Parathyroid adenoma (tissue), 2 donors: ENCODE results near the gene HADHA.

ENCODE experiments used
- H2AFZ ChIP-seq: fragments of 300-600 bp; sonication (generic); one replicate; pipeline ENCODE4 v1.7.0; 2017; ENCODE audit warnings: antibody characterized with exemption, mild to moderate bottlenecking
- H3K27ac ChIP-seq: fragments of 300-600 bp; sonication (generic); one replicate; pipeline ENCODE4 v1.7.0; 2017
- H3K27me3 ChIP-seq: fragments of 300-600 bp; sonication (generic); one replicate; pipeline ENCODE4 v1.7.0; 2017; ENCODE audit warnings: low read length; ENCODE audit not compliant: control insufficient read depth, insufficient read depth
- H3K36me3 ChIP-seq: fragments of 300-600 bp; sonication (generic); one replicate; pipeline ENCODE4 v1.7.0; 2017; ENCODE audit warnings: low read length; ENCODE audit not compliant: control insufficient read depth, insufficient read depth
- H3K4me1 ChIP-seq: fragments of 300-600 bp; sonication (generic); one replicate; pipeline ENCODE4 v1.7.0; 2017; ENCODE audit warnings: control low read depth
- H3K4me2 ChIP-seq: fragments of 300-600 bp; sonication (generic); one replicate; pipeline ENCODE4 v1.7.0; 2017; ENCODE audit warnings: low read length
- H3K4me3 ChIP-seq: fragments of 300-600 bp; sonication (generic); one replicate; pipeline ENCODE4 v1.7.0; 2017; ENCODE audit warnings: low read depth, low read length
- H3K79me2 ChIP-seq: fragments of 300-600 bp; sonication (generic); one replicate; pipeline ENCODE4 v1.7.0; 2017; ENCODE audit warnings: control low read depth
- H3K9ac ChIP-seq: fragments of 300-600 bp; sonication (generic); one replicate; pipeline ENCODE4 v1.7.0; 2017; ENCODE audit warnings: mild to moderate bottlenecking
- H3K9me3 ChIP-seq: fragments of 300-600 bp; sonication (generic); one replicate; pipeline ENCODE4 v1.7.0; 2017; ENCODE audit warnings: low read length; ENCODE audit not compliant: control insufficient read depth
- CTCF ChIP-seq: fragments of 300-600 bp; sonication (generic); IDR thresholded peaks from one replicate; pipeline ENCODE4 v1.7.0; 2017; ENCODE audit warnings: antibody characterized with exemption, mild to moderate bottlenecking
- donor health status: primary hyperparathyroidism.

HADHA gene

DNA sequence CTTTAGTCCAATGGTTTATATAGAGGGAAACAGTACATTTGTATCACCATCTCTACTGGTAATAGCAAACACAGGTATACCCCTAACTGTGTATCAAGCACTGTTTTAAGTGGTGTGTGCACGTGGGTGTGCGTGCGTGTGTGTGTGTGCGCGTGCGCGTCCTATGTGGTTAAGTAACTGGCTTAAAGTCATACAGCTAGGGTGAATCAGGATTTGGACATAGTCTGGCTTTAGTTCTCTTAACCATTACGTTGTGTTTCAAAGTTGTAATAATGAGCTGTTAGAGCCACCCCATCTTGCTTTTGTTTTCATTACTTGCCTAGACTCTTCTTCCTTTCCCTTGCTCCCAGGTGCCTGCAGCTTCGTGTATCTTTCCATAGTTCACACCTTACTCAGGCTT is 2.4 kb upstream of the HADHA start:
- Histone ChIP-seq H3K36me3 (no peaks in the 10 kb centered on the region), H3K4me1 (peaks cover 6% of the 10 kb centered on the region), H2AFZ (no peak overlapping the region)

GRCh38 chr2:26245810-26246209 is 1.4 kb upstream of the HADHA start:
- H3K4me3 ChIP-seq, result peak overlapping the region; percentile 91
- no peaks in the 10 kb centered on the region for H3K27me3 ChIP-seq
- H3K9ac ChIP-seq, result no peak overlapping the region
- H3K4me2 ChIP-seq, result peak overlapping the region; percentile 73
- no peaks in the 10 kb centered on the region for H3K36me3 ChIP-seq
- no peak overlapping the region for H2AFZ ChIP-seq
- peaks cover 60% of the 10 kb centered on the region for H3K79me2 ChIP-seq
- peaks cover 11% of the 10 kb centered on the region for H3K4me1 ChIP-seq
- no peaks in the 10 kb centered on the region for H3K9me3 ChIP-seq
- H3K27ac ChIP-seq, result peak overlapping the region; percentile 98
- TF ChIP-seq CTCF, result no peak

More for the DNA sequence above, 2.4 kb upstream of the HADHA start:
- H3K9me3 ChIP-seq, result no peaks in the 10 kb centered on the region
- no peak overlapping the region for H3K9ac ChIP-seq
- no peak overlapping the region for H3K27ac ChIP-seq
- H3K79me2 ChIP-seq, result peaks cover 68% of the 10 kb centered on the region
- TF ChIP-seq CTCF, result no peak
- H3K4me3 ChIP-seq, result no peak overlapping the region
- peak overlapping the region; percentile 73 for H3K4me2 ChIP-seq
- H3K27me3 ChIP-seq, result no peaks in the 10 kb centered on the region

- peak overlapping the region; percentile 73 for H3K4me2 ChIP-seq
- no peak for TF ChIP-seq CTCF
- no peaks in the 10 kb centered on the region for H3K9me3 ChIP-seq
- H3K4me1 ChIP-seq, result peaks cover 16% of the 10 kb centered on the region
- H3K27ac ChIP-seq, result peak overlapping the region; percentile 98
- peak overlapping the region; percentile 73 for H2AFZ ChIP-seq
- no peaks in the 10 kb centered on the region for H3K27me3 ChIP-seq
- peak overlapping the region; percentile 91 for H3K4me3 ChIP-seq
- no peaks in the 10 kb centered on the region for H3K36me3 ChIP-seq
- peak overlapping the region; percentile 85 for H3K9ac ChIP-seq
- peaks cover 62% of the 10 kb centered on the region for H3K79me2 ChIP-seq
Observed at GRCh38 chr2:26245231-26245732, 850 bp upstream of the HADHA start.

DNA sequence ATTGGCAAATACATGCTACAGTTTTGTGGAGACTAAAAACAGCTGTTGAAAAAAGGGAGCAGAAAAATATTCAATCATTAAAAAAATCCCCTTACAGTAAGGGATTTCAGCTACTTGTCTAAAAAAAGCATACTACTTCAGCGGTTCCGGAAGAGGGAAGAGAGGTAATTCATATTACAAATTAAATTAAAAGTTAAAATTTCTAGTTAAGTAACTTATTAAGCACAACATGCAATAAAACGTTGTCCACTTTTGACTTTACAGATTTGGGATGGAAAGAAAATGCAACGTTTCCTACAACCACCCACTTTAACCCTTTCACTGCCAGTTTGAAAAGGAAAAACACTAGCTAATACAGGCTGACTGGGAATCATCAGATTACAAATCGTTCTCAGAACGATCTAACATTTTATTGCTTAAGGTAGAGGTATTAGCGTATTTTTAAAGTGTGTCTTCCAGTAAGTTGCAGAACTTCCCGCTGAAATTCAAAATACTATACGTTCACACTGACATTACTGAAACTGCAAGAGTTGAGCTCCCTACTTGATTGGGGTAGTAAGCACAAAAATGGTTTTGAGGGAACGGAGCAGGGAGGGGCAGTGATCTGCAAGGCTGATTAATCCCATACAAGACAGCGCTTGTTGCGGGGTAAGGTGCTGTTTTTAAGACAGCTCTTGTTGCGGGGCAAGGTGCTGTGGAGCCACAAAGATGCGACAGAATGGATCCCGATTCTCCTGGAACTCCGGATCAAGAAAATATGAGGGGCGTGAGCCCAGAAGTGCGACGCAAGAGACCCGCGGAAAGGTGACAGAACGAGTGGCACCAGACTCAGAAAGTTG is 743 bp downstream of the HADHA start:
- H3K9ac ChIP-seq, result peak overlapping the region; percentile 2
- H3K9me3 ChIP-seq, result no peaks in the 10 kb centered on the region
- H3K4me3 ChIP-seq, result peak overlapping the region; percentile 91
- peak overlapping the region; percentile 92 for H3K4me2 ChIP-seq
- H3K79me2 ChIP-seq, result peaks cover 50% of the 10 kb centered on the region
- H3K27ac ChIP-seq, result peak overlapping the region; percentile 98
- H3K36me3 ChIP-seq, result no peaks in the 10 kb centered on the region
- no peaks in the 10 kb centered on the region for H3K27me3 ChIP-seq
- no peak for TF ChIP-seq CTCF
- peak overlapping the region; percentile 73 for H2AFZ ChIP-seq
- H3K4me1 ChIP-seq, result peaks cover 20% of the 10 kb centered on the region
